ENCODE measurements around the gene PRDM2. TPM values are rescaled to one million over a fixed set of nuclear protein-coding genes. Genes with fewer than 3 reads are reported as not detected.

PRDM2 gene
- total and polyA plus RNA-seq, 12 donors = 12.5 to 45.3 (median 30.2) TPM

GRCh38 chr1:13722808-13723360 lies 22.9 kb downstream of the PRDM2 start:
- intact Hi-C loops (cut with DNase I) = loop anchor here in 1 of 2 donors (10.0 kb wide), 1 partner anchor 58 kb away; no protein-coding TSS in a partner anchor
- DNase-seq = no peak
- peaks cover 0 to 3% of the 10 kb centered on the region in 2 donors for H3K4me1 ChIP-seq (replicated peaks in 1 of 2)
- no peaks in the 10 kb centered on the region for H3K36me3 ChIP-seq (replicated peaks in 1 of 2)
- TF ChIP-seq CTCF (IDR thresholded peaks at IDR 0.05) (no peak), POLR2A (IDR thresholded peaks at IDR 0.05) (no peak)
- no peaks in the 10 kb centered on the region for H3K9me3 ChIP-seq (replicated peaks in 1 of 3)
- H3K27ac ChIP-seq = no peak overlapping the region
- no peak overlapping the region for H3K4me3 ChIP-seq
- 91 to 93% (median 92%) methylated on average over 7 of the region's 7 CpGs for WGBS, 4 donors
- no peaks in the 10 kb centered on the region for H3K27me3 ChIP-seq

DNA sequence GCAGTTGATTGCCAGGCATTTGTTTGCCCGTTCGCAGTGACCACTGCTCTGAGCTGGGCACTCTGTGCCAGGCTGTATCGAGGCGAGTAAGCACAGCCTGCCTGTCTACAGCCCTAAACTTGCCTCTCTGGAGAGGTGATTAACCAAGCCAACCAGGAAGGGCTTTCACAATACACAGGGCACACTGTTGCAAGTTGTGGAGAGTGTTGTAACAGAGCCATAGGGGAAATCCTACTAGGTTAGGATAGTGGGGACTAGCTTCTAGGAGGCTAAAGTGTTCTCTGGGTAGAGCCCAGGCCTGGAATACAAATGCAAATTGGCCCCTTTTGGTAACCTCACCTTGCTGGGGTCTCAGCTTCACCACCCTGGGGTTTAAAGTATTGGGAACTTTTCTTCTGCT lies 23.8 kb downstream of the PRDM2 start:
- Histone ChIP-seq H3K9me3 (replicated peaks in 1 of 3) (no peaks in the 10 kb centered on the region), H3K4me1 (replicated peaks in 1 of 2) (peaks cover 0 to 3% of the 10 kb centered on the region in 2 donors), H3K27ac (no peak overlapping the region), H3K27me3 (no peaks in the 10 kb centered on the region), H3K36me3 (replicated peaks in 1 of 2) (no peaks in the 10 kb centered on the region), H3K4me3 (no peak overlapping the region)
- intact Hi-C loops (cut with DNase I) = loop anchor here in 1 of 2 donors (10.0 kb wide), 1 partner anchor 59 kb away; no protein-coding TSS in a partner anchor
- no peak for TF ChIP-seq CTCF (IDR thresholded peaks at IDR 0.05)
- TF ChIP-seq POLR2A (IDR thresholded peaks at IDR 0.05) = no peak
- DNase-seq = peak in 3 of 7 donors; percentile 21 to 36 (median 29)
- WGBS, 4 donors = 76 to 100% (median 90%) methylated on average over 2 to 4 of the region's 4 CpGs

DNA sequence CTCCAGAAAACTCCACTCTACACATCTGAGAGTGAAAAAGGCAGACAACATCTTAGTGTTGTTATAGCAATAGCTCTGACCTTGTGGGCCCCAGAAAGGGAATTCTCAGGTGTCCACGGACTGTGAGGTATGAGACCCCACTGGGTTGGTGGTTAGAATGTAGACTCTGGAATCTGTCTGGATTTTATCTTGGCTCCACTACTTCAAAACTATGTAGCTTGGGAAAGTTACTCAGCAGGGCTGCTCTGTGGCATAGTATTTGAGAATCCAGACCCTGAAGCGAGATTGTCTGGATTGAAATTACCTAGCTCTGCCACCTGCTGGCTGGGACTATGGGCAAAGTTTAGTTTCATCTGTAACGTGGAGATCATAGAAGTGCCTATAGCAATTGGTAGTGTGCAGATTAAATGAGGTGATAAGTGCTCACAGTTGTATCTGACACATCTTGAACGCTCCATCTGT lies 25.8 kb downstream of the PRDM2 start:
- H3K4me1 ChIP-seq (replicated peaks in 1 of 2) = peaks cover 0 to 3% of the 10 kb centered on the region in 2 donors

More for the DNA sequence above, 25.8 kb downstream of the PRDM2 start:
- Histone ChIP-seq H3K36me3 (replicated peaks in 1 of 2) (no peaks in the 10 kb centered on the region), H3K4me3 (no peak overlapping the region), H3K9me3 (replicated peaks in 1 of 3) (no peaks in the 10 kb centered on the region), H3K27me3 (no peaks in the 10 kb centered on the region), H3K27ac (no peak overlapping the region)
- WGBS, 4 donors = 49 to 53% (median 51%) methylated on average over 4 of the region's 4 CpGs
- intact Hi-C loops (cut with DNase I) = loop anchor here in 1 of 2 donors (10.0 kb wide), 1 partner anchor 61 kb away; no protein-coding TSS in a partner anchor
- TF ChIP-seq CTCF (IDR thresholded peaks at IDR 0.05) (peak in 5 of 6 experiments; percentile 44 to 56 (median 52)), POLR2A (IDR thresholded peaks at IDR 0.05) (no peak)
- DNase-seq = peak; percentile 30 to 70 (median 39)
